HG02885 (cell line): Measurements from ENCODE around the gene DNA2.
"Not testable (repeated sequence)": the region's sequence is repeated elsewhere in the genome, so short reads cannot be mapped to it uniquely, and the experiment has no call there.

Source experiments
- ATAC-seq: cut with Tn5 transposase; IDR thresholded peaks from one replicate; pipeline ENCODE4 v1.9.1; 2021; ENCODE audit warnings: mild to moderate bottlenecking; ENCODE audit not compliant: unreplicated experiment, poor library complexity

Gene DNA2

DNA sequence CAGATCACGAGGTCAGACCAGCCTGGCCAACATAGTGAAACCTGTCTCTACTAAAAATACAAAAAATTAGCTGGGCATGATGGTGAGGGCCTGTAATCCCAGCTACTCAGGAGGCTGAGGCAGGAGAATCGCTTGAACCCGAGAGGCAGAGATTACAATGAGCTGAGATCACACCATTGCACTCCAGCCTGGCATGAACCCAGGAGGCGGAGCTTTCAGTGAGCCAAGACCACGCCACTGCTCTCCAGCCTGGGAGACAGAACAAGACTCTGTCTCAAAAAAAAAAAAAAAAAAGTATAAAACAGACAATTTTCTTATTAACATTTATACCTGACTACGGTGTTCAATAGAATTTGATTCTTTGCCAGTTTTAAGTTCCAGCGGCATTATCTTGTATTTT lies 22.1 kb downstream of the DNA2 start:
- ATAC-seq, result not testable (repeated sequence)

GRCh38 chr10:68446179-68446578 lies 25.6 kb downstream of the DNA2 start:
- ATAC-seq, result no peak

GRCh38 chr10:68442971-68443370 lies 28.8 kb downstream of the DNA2 start:
- no peak for ATAC-seq

- no peak for ATAC-seq
These were observed 30.9 kb downstream of the DNA2 start for GRCh38 chr10:68440898-68441297.

DNA sequence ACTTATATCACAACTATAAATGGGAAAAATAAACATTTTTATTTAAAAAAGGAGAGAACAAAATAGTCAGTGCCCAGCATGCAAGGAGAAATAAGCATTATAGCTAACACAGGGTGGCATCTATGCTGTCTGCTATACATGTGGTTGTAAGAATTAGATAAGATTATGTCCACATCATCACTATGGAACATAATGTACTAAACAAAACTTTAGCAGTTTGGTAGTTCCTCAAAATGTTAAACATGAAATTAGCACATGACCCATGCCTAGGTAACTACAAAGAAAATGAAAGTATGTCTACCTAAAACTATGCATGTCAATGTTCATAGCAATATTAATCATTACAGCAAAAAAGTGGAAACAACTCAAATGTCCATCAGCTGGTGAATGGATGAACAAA lies 36.0 kb downstream of the DNA2 start:
- no peak for ATAC-seq

DNA sequence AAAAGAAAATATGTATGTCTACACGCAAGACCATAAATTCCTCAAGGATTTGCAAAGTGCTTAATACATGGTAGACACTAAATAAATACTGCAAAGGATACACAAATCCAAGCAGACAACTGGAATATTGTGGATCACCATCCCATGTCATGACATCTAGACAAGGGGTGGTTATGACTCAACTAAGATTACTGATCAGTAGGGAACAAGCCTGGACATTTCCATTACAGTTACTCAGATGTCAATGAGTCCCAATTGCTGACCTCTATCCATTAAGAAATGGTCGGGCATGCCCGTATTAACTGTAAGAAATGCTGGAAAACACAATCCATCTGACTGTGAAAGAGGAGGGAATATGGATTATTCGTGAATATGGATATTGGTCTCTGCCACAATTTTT lies 37.1 kb downstream of the DNA2 start:
- no peak for ATAC-seq

DNA sequence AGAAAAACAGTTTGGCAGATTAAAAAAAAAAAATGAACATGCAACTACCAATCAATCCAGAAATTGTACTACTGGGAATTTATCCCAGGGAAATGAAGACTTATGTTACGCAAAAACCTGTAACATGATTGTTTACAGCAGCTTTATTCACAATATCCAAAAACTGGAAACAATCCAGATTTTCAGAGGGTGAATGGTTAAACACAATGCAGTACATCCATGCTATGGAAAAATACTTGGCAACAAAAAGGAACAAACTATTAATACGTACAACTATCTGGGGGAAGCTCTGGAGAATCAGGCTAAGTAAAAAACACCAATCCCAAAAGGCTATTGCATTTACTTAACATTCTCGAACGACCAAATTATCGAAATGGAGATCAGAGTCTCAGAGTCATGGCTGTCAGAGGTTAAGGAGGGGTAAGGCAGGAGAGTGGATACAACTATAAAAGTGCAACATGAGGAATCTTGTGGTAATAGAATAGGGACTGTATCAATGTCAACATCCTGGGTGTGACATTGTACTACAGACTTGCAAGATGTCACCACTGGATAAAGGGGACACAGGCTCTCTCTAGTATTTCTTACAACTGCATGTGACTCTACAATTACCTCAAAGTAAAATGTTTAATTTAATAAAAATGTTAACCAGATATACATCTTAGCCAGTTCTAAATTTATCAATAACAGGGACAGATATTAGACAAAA lies 43.2 kb downstream of the DNA2 start:
- ATAC-seq, result no peak

DNA sequence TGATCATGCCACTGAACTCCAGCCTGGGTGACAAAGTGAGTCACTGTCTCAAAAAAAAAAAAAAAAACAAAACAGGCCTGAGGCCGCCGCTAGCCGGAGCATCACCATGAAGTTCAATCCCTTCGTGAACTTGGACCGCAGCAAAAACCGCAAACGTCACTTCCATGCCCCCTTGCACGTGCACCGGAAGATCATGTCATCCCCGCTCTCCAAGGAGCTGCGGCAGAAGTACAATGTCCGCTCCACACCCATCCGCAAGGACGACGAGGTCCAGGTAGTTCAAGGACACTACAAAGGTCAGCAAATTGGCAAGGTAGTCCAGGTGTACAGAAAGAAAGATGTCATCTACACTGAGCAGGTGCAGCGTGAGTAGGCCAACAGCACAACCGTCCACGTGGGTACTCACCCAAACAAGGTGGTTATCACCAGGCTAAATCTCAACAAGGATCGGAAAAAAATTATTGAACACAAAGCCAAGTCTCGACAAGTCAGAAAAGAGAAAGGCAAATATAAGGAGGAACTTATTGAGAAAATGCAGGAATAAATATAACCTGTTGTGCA lies 47.2 kb downstream of the DNA2 start:
- no peak for ATAC-seq

GRCh38 chr10:68423522-68423921 lies 48.3 kb downstream of the DNA2 start:
- no peak for ATAC-seq

GRCh38 chr10:68419376-68419775 lies 52.4 kb downstream of the DNA2 start:
- ATAC-seq, result no peak

- ATAC-seq, result no peak
These were observed 62.8 kb downstream of the DNA2 start for GRCh38 chr10:68408898-68409518.

DNA sequence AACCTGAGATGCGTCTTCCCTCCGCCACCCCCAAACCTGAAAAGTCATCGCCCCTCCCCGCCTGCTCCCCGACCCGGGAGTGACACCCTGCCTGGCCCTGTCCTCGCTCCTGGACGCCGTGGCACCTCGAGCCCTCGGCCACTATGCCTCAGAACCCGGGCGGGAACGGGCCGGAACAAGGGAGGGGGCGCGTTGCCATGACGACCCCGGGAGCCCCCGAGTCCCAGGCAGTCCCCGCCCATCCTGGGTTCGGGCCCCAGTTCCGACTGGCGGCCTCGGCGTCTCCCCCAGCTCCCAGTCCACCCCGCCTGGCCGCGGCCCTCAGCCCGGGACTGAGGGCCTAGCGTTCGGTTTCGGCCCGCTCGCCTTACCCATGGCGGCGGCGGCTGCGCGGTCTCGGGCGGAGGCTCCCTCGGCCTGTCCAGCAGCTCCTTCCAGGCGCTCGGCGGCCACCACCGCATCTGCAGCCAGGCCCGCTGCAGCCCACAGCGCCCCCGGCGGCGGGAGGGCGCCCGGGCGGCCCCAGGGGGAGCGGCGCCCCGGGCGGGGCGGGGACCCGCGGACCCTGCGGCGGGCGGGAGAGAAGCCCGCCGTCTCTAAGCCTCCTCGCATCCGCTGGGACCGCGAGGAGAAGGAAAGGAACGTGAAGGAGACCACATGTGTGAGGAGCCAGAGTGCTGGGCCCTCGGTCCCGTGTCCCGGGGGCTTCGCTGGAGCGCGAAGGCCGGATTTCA lies 64.8 kb downstream of the DNA2 start, which contains the start of gene RUFY2:
RUFY2 (minus strand) TSS at position 463 of the 734 bp plus-strand sequence; CDS start at position 375, 88 bp downstream.
- ATAC-seq, result peak; percentile 94

- ATAC-seq, result peak; percentile 38
These were observed 65.5 kb downstream of the DNA2 start for GRCh38 chr10:68406111-68406814.

- no peak for ATAC-seq
These were observed 68.1 kb downstream of the DNA2 start for GRCh38 chr10:68403701-68404100.

- no peak for ATAC-seq
These were observed 69.5 kb downstream of the DNA2 start for GRCh38 chr10:68402276-68402675.

GRCh38 chr10:68397005-68397404 lies 74.8 kb downstream of the DNA2 start:
- ATAC-seq, result no peak

GRCh38 chr10:68385740-68386139 lies 86.0 kb downstream of the DNA2 start:
- no peak for ATAC-seq

- no peak for ATAC-seq
These were observed 100.2 kb downstream of the DNA2 start for GRCh38 chr10:68371604-68372003.

- no peak for ATAC-seq
These were observed 104.7 kb downstream of the DNA2 start for GRCh38 chr10:68367121-68367520.

DNA sequence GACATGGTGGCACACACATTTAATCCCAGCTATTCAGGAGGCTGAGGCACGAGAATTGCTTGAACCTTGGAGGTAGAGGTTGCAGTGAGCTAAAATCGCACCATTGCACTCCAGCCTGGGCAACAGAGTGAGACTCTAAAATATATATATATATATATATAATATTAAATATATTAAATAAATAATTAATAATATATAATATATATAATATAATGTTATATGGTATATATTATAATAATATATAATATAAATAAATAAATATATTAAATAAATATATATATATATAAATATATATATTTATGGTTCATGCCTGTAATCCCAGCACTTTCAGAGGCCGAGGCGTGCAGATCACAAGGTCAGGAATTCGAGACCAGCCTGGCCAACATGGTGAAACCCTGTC lies 105.2 kb downstream of the DNA2 start:
- no peak for ATAC-seq
